DMS 273 (cell line): ENCODE measurements around the gene RAB3D.
"Not testable (repeated sequence)": the region's sequence is repeated elsewhere in the genome, so short reads cannot be mapped to it uniquely, and the experiment has no call there.

ENCODE experiments used
- DNase-seq: peaks from one replicate; lab custom pipeline; 2025; ENCODE audit not compliant: unreplicated experiment; lab: John Stamatoyannopoulos, UW

The RAB3D gene

DNA sequence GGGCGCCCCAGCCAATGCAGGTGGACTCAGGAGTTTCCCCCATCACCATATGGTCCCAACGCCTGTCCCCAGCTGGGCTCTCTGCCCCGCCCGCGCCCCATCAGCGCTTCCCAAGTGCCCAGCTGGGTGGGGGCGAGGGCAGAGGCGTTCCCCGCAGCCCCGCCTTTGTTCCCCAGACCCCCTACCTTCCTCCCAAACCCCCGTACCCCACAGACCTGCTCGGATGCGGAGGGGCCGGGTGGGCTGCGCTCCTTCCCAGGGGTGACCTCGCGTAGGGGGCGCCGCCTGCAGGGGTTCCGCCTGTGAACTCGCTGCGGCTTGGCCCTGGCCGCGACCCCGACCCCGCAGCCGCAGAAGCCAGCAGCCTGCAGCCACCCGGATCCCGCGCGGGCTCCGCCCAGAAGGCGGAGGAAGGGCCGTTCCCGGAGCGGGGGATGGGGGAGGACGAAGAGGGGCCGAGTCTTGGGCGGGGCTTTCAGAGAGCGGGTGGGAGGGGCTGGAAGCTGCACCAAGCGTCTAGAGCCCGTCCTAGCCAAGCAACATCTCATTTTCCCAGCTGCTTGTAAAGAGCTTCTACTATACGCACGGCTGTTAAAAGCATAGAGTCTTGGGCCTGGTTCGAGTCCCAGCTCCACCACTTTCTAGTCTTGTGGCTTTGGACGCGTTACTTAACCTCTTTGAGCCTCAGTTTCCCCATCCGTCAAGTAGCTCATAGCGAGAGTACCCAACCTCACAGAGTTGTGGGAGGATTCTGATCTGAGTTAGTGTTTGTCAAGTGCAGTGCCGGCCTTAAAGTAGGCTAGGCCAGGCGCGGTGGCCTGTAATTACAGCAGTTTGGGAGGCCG, at the start of gene RAB3D:
RAB3D (minus strand) TSS at position 404 of the 845 bp plus-strand sequence. CDS start 2,258 bp downstream, outside the sequence.
- peak; percentile 96 for DNase-seq

GRCh38 chr19:11387162-11388034, 47.9 kb upstream of the RAB3D start:
- DNase-seq: no peak

DNA sequence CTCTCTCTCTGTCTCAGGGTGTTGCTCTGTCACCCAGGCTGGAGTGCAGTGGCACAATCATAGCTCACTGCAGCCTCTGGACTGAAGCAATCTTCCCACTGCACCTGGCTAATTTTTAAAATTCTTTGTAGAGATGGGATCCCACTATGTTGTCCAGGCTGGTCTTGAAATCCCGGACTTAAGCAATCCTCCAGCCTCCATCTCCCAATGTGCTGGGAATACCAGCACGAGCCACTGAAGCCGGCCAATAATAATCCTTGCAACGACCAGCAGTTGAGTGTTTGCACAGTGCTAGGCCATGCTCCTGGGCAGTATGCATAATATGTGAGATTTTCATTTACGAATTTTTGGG, 45.3 kb upstream of the RAB3D start:
- no peak for DNase-seq

GRCh38 chr19:11383706-11384048, 44.2 kb upstream of the RAB3D start:
- DNase-seq: no peak

GRCh38 chr19:11382898-11383705, 43.6 kb upstream of the RAB3D start:
- DNase-seq: peak; percentile 72

DNA sequence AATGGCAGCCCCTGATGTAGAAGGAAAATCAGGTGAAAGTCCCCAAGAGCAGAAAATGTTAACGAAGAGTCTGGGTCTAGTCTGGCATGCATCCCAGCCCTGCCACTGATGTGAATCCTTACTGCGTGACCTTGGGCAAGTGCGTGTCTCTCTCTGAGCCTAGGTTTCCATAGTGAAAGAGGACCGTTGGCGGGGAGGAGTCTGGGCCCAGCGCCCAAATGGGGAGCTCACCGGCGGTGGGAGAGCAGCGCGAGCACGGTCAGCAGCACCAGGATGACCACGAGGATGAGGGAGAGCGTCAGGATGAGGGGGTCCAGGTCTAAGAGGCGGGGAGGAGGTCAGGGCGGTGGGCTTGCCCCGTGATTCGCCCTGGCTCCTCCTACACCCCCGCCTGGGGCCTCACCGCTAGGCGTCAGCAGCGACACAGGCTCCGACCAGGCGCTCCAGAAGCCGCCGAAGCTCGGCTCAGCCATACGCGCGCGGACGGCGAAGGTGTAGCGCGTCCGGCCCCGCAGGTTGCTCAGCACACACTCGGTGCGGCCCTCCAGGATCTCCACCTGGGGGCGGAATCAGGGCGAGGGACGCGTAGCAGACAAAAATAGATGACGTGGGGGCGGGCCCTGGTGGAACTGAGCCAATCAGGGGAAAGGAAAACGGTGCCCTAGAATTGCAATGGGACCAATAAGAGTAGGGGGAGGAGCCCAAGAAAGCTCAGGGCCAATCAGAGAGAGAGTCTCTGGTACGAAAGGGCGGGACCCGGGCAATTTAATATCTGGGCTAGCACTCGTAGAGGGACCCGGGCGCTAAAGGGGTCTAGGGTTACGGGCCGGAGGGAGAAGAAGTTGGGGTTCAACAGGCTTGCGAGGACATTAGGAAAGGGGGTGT, 41.4 kb upstream of the RAB3D start:
- peak; percentile 98 for DNase-seq

- DNase-seq: no peak
These were observed 40.4 kb upstream of the RAB3D start for GRCh38 chr19:11379857-11380350.

GRCh38 chr19:11379269-11379845, 39.9 kb upstream of the RAB3D start:
- DNase-seq: not testable (repeated sequence)

DNA sequence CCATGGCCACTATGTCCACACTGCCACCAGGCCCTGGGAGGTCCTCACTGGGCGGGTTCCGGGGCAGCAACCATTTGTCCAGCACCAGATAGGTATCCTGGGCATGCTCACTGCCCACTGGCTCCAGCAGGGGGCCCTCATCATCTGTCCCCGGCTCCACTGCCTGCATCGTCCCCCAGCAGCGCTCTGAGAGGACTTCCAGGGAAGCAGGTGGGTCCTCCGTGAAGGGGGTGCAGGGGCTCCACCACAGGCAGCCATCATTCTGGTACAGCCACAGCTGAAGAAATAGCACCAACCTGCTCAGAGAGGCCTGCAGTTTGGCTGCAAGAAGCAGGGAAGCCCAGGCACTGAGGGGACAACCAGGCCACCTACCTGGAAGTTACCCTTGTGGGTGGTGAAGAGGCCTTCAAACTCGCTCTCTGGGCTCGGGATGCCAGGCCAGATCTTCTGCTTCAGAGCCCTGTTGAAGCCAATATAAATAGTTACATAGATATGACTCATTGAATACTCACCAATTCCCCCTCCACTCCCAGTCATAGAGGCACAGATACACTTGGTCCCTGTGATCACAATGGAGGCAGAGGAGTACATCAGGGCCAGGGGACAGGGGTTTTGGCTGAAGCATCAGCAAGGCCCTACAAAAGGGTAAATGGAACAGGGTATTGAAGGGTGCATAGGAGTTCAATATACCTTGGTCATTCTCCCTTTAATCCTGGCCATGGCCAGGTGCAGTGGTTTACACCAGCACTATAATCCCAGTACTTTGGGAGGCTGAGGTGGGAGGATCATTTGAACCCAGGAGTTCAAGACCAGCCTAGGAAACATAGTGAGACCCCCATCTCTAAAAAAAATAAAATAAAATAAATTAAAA, 39.1 kb upstream of the RAB3D start:
- peak; percentile 64 for DNase-seq

- DNase-seq: no peak
These were observed 38.3 kb upstream of the RAB3D start for GRCh38 chr19:11377756-11378155.

- DNase-seq: peak; percentile 51
These were observed 37.8 kb upstream of the RAB3D start for GRCh38 chr19:11377237-11377636.

DNA sequence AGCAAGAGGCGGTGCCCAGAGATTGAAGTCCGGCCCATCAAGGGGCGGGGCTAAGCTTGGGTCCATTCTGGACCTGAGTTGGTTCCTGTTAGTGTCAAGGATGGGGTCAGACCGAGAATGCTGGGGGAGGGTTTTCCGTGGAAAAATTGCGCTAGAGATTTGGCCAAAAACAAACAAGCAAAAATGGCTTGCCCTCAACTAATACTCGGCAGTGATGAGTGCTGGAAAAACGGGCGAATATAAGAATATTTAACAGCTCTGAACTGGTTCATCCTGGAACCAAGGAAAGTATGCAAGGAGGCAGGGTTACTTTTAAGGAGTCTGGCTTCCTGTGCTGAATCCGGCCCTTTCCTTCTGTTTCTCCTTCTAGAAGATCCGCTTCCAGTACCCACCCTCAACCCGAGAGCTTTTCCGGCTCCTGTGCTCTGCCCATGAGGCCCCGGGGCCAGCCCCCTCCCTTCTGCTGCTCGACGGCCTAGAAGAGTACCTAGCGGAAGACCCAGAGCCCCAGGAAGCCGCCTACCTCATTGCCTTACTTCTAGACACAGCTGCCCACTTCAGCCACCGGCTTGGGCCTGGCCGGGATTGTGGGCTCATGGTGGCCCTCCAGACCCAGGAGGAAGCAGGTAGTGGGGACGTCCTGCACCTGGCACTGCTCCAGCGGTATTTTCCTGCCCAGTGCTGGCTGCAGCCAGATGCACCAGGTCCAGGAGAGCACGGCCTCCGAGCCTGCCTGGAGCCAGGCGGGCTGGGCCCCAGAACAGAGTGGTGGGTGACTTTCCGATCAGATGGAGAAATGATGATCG, 35.9 kb upstream of the RAB3D start:
- peak; percentile 82 for DNase-seq

GRCh38 chr19:11374433-11375142, 35.1 kb upstream of the RAB3D start, which contains the start of gene SWSAP1:
Gene SWSAP1 (plus strand): TSS chr19:11374666. CDS start chr19:11374681, 15 bp downstream.
- DNase-seq: peak; percentile 100

GRCh38 chr19:11373885-11374432, 34.5 kb upstream of the RAB3D start:
- no peak for DNase-seq

DNA sequence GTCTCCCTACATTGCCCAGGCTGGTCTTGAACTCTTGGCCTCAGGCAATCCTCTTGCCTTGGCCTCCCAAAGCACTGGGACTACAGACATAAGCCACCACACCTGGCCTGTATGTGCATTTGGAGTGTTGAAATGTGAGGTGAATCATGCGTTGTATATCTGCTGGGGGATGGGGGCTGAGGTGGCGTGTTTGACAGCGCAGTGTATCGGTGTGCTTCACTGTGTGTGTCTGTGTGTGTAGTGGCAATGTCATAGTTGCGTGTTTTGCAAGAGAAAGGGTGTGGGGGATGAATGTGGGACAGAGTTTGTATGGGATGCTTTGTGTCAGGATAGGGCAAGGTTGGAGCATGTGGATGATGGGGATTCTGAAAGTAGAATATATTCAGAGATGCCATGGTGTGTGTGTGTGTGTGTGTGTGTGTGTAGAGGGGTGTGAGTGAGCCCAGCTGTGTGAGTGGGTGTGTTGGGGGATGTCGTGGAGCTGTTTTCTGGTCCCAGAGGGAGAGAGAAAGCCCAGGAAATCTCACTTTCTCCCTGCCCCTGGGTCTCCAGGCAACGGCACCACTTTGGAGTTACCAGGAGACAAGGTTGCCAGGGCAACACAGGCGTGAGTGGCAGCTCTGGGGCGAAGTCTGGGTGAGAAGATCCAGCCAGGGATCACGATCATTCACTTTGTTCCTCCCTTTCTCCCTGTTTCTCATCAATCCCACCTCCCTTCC, 33.9 kb upstream of the RAB3D start:
- peak; percentile 90 for DNase-seq

DNA sequence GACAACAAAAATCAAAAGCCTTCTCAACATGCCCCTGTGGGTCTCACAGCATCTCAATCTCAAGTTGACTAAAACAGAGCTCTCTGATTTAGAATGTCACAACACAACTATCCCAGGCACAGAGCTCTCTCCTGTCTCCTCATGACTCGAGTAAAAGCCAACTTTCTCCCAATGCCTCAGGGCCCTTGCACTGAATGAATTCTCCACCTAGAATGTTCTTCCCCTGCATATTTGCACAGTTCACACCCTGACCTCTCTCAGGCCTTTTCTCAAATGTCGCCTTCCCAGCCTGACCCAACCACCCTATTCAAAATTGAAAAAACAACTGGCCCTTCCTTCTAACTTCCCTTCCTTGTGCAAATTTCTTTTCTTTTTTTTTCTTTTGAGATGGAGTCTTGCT, 31.3 kb upstream of the RAB3D start:
- DNase-seq: no peak
